H1 (cell line): ENCODE measurements around the gene PDGFRA. TPM values are rescaled to one million over a fixed set of nuclear protein-coding genes. Genes with fewer than 3 reads are reported as not detected.

Experiments
- CHD1 ChIP-seq: IDR thresholded peaks from 2 replicates; pipeline ENCODE4 v1.6.1; 2012; ENCODE audit warnings: low read depth, low read length, improper control_type of control experiment
- EZH2 ChIP-seq: fragments of 200-600 bp; sonication (generic); IDR thresholded peaks from 2 replicates; pipeline ENCODE4 v1.7.1; 2012; ENCODE audit warnings: low read depth, mild to moderate bottlenecking, moderate library complexity, low read length, inconsistent platforms; ENCODE audit not compliant: severe bottlenecking
- HDAC2 ChIP-seq, 2 experiments: fragments of 300-600 bp in 1 of 2; sonication (generic) in 1 of 2; IDR thresholded peaks; 2 replicates each; pipeline ENCODE4 v1.6.1; 2011 to 2012; ENCODE audit warnings: low read depth in 2 of 2, low read length in 2 of 2, mild to moderate bottlenecking in 2 of 2, moderate library complexity in 2 of 2, borderline replicate concordance in 1 of 2, inconsistent platforms in 1 of 2
- POLR2A ChIP-seq, 2 experiments: IDR thresholded peaks; 1 replicate in 1 of 2; 2 replicates in 1 of 2; pipeline ENCODE4 v1.6.1; 2011; ENCODE audit warnings: low read depth in 2 of 2, low read length in 2 of 2, mild to moderate bottlenecking in 2 of 2; ENCODE audit errors: control extremely low read depth in 1 of 2
- RBBP5 ChIP-seq: IDR thresholded peaks from 2 replicates; pipeline ENCODE4 v1.7.1; 2012; ENCODE audit warnings: low read depth, mild to moderate bottlenecking, inconsistent platforms, low read length, moderate library complexity, borderline replicate concordance
- RFX5 ChIP-seq: IDR thresholded peaks from 2 replicates; pipeline ENCODE4 v1.6.1; 2011; ENCODE audit warnings: low read depth, low read length, improper control_type of control experiment, borderline replicate concordance
- SIX5 ChIP-seq: IDR thresholded peaks from 2 replicates; pipeline ENCODE4 v1.6.1; 2011; ENCODE audit warnings: mild to moderate bottlenecking, low read depth, low read length
- SP4 ChIP-seq: IDR thresholded peaks from 2 replicates; pipeline ENCODE4 v1.6.1; 2012; ENCODE audit warnings: low read length, inconsistent platforms
- TAF1 ChIP-seq: IDR thresholded peaks from 2 replicates; pipeline ENCODE4 v1.6.1; 2011; ENCODE audit warnings: mild to moderate bottlenecking, low read depth, low read length
- polyA plus RNA-seq, 7 experiments: library from polyadenylated mRNA; depleted of rRNA in 3 of 7; stranded (reverse) in 5 of 7; unstranded in 2 of 7; fragments of >200 nt in 5 of 7; fragments of 200-250 nt in 2 of 7; gene quantifications; 1 replicate in 5 of 7; 2 replicates in 1 of 7; 4 replicates in 1 of 7; pipeline versions ENCODE4 v1.2.1 to v1.2.3, GENCODE V29; 2011 to 2013; ENCODE audit warnings: missing spikeins in 2 of 7, mixed read lengths in 2 of 7
- total RNA-seq: library from RNA; stranded (reverse); fragmentation: NEBNext Ultra II Directional; extraction: Animal tissue kit (Norgen Biotek cat#: 25700); gene quantifications from 2 replicates; pipeline ENCODE4 v1.2.1, GENCODE V29; 2021
- TF ChIP-seq, protein P1 (sequence below): fragments of 300-600 bp; sonication (generic); IDR thresholded peaks from 2 replicates; pipeline ENCODE4 v1.7.1; 2012; ENCODE audit warnings: low read length, moderate library complexity, mild to moderate bottlenecking, inconsistent platforms; ENCODE audit not compliant: insufficient replicate concordance
- TF ChIP-seq, protein P2 (sequence below): IDR thresholded peaks from 2 replicates; pipeline ENCODE4 v1.6.1; 2011; ENCODE audit warnings: low read depth, mild to moderate bottlenecking, low read length; ENCODE audit not compliant: insufficient read depth

PDGFRA gene
- total and polyA plus RNA-seq, 2 of the 8 experiments (the other 6 are each of a cell fraction or from before 2014, with no cell fraction given), result 1.4 to 3.4 TPM

DNA sequence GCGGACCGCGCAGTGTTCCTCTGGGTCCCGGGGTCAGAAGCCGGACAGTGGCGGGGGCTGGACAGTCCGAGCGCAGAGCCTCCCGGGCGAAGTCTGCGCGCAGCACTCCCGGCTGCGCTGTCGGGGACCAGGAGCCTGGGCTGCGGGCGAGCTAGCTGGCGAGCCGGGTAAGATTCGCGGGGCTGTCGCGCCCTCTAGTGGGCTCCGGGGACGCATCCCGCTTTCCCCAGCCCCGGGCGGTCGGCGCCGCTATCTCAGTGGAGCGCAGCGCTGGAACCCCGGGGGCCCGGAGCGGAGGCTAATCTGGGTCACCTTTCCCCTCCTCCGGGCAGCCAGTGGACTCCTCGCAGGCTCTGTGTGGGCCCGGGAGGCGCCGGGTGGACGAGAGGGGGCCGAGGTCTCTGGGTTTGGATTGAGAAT is 4.2 kb downstream of the PDGFRA start (continued):
- TF ChIP-seq, protein P1, sequence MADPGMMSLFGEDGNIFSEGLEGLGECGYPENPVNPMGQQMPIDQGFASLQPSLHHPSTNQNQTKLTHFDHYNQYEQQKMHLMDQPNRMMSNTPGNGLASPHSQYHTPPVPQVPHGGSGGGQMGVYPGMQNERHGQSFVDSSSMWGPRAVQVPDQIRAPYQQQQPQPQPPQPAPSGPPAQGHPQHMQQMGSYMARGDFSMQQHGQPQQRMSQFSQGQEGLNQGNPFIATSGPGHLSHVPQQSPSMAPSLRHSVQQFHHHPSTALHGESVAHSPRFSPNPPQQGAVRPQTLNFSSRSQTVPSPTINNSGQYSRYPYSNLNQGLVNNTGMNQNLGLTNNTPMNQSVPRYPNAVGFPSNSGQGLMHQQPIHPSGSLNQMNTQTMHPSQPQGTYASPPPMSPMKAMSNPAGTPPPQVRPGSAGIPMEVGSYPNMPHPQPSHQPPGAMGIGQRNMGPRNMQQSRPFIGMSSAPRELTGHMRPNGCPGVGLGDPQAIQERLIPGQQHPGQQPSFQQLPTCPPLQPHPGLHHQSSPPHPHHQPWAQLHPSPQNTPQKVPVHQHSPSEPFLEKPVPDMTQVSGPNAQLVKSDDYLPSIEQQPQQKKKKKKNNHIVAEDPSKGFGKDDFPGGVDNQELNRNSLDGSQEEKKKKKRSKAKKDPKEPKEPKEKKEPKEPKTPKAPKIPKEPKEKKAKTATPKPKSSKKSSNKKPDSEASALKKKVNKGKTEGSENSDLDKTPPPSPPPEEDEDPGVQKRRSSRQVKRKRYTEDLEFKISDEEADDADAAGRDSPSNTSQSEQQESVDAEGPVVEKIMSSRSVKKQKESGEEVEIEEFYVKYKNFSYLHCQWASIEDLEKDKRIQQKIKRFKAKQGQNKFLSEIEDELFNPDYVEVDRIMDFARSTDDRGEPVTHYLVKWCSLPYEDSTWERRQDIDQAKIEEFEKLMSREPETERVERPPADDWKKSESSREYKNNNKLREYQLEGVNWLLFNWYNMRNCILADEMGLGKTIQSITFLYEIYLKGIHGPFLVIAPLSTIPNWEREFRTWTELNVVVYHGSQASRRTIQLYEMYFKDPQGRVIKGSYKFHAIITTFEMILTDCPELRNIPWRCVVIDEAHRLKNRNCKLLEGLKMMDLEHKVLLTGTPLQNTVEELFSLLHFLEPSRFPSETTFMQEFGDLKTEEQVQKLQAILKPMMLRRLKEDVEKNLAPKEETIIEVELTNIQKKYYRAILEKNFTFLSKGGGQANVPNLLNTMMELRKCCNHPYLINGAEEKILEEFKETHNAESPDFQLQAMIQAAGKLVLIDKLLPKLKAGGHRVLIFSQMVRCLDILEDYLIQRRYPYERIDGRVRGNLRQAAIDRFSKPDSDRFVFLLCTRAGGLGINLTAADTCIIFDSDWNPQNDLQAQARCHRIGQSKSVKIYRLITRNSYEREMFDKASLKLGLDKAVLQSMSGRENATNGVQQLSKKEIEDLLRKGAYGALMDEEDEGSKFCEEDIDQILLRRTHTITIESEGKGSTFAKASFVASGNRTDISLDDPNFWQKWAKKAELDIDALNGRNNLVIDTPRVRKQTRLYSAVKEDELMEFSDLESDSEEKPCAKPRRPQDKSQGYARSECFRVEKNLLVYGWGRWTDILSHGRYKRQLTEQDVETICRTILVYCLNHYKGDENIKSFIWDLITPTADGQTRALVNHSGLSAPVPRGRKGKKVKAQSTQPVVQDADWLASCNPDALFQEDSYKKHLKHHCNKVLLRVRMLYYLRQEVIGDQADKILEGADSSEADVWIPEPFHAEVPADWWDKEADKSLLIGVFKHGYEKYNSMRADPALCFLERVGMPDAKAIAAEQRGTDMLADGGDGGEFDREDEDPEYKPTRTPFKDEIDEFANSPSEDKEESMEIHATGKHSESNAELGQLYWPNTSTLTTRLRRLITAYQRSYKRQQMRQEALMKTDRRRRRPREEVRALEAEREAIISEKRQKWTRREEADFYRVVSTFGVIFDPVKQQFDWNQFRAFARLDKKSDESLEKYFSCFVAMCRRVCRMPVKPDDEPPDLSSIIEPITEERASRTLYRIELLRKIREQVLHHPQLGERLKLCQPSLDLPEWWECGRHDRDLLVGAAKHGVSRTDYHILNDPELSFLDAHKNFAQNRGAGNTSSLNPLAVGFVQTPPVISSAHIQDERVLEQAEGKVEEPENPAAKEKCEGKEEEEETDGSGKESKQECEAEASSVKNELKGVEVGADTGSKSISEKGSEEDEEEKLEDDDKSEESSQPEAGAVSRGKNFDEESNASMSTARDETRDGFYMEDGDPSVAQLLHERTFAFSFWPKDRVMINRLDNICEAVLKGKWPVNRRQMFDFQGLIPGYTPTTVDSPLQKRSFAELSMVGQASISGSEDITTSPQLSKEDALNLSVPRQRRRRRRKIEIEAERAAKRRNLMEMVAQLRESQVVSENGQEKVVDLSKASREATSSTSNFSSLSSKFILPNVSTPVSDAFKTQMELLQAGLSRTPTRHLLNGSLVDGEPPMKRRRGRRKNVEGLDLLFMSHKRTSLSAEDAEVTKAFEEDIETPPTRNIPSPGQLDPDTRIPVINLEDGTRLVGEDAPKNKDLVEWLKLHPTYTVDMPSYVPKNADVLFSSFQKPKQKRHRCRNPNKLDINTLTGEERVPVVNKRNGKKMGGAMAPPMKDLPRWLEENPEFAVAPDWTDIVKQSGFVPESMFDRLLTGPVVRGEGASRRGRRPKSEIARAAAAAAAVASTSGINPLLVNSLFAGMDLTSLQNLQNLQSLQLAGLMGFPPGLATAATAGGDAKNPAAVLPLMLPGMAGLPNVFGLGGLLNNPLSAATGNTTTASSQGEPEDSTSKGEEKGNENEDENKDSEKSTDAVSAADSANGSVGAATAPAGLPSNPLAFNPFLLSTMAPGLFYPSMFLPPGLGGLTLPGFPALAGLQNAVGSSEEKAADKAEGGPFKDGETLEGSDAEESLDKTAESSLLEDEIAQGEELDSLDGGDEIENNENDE, result no peak
- TF ChIP-seq SP4, result no peak
- no peak for TF ChIP-seq EZH2
- TF ChIP-seq RBBP5, result 0 out of 2 replicates have a peak, but pooled peaks have one; percentile 25
- no peak for TF ChIP-seq RFX5
- TF ChIP-seq POLR2A (IDR thresholded peaks at IDR 0.05; ENCODE audit: control extremely low read depth in 1 of 2, low read depth in 2 of 2, low read length in 2 of 2), result no peak
- 0 out of 4 replicates have a peak, but pooled peaks of 1 of the 2 experiments have one; percentile 43 for TF ChIP-seq HDAC2 (IDR thresholded peaks at IDR 0.05; ENCODE audit: borderline replicate concordance in 1 of 2, low read depth in 2 of 2, low read length in 2 of 2)
- no peak for TF ChIP-seq CHD1
- no peak for TF ChIP-seq SIX5
- TF ChIP-seq, protein P2, sequence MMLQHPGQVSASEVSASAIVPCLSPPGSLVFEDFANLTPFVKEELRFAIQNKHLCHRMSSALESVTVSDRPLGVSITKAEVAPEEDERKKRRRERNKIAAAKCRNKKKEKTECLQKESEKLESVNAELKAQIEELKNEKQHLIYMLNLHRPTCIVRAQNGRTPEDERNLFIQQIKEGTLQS, result no peak
- TF ChIP-seq TAF1, result 0 out of 2 replicates have a peak, but pooled peaks have one; percentile 8
